Measurements from ENCODE around the gene UNC45A. TPM values are rescaled to one million over a fixed set of nuclear protein-coding genes. Genes with fewer than 3 reads are reported as not detected.

UNC45A gene
- total and polyA plus RNA-seq, 2 of the 13 experiments (the other 11 are each of a cell fraction or from before 2014, with no cell fraction given), result 33.8 to 39.7 TPM

DNA sequence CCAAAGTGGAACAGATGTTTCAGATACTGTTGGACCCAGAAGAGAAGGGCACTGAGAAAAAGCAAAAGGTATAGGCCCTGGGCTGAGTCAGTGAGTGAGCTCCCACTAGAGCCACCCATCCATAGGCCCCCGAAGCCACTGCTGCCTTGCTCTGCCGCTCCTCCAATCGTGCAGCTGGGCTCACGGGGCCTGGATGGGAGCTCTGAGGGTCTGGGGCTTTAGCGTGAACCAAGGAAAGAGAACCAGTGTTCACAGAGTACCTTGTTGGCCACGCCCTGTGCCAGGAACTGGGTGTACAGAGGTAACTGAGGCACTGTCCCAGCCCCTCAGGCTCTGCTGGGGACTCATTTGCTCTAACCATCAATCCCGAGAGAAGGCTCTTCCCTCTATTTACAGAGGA, 4.7 kb downstream of the UNC45A start:
- intact Hi-C loops (cut with micrococcal nuclease; ENCODE audit: unreplicated experiment) (loop anchor here (10.0 kb wide), 1 partner anchor 55 kb away; the partner anchor contains the start of gene PRC1), in situ Hi-C loops (cut with HindIII; ENCODE audit: extremely low pct_ligation_motif_present, low pct_unique_long_range_greater_than_20kb) (loop anchor here (25.0 kb wide), 1 partner anchor 323 kb away; no protein-coding TSS in a partner anchor)
- Histone ChIP-seq H3K36me3 (replicated peaks in 1 of 2; ENCODE audit: control insufficient read depth in 1 of 2, insufficient read depth in 2 of 2, low read length in 2 of 2) (peaks cover 19 to 43% of the 10 kb centered on the region in 2 experiments; a peak in 4 of 5 replicates), H4K20me1 (ENCODE audit: insufficient read depth, low read length) (no peaks in the 10 kb centered on the region), H3K4me3 (replicated peaks in 1 of 3; ENCODE audit: insufficient read depth in 1 of 3, low read depth in 2 of 3, low read length in 3 of 3) (no peak overlapping the region), H3K79me2 (ENCODE audit: insufficient read depth, low read length) (peaks cover 4% of the 10 kb centered on the region), H3K9me3 (ENCODE audit: low read length) (no peaks in the 10 kb centered on the region), H3K27ac (ENCODE audit: extremely low read length, insufficient read depth, low read length) (no peak overlapping the region), H3K4me1 (ENCODE audit: insufficient read depth, low read length) (peaks cover 14% of the 10 kb centered on the region), H2AFZ (ENCODE audit: low read length) (no peak overlapping the region), H3K27me3 (ENCODE audit: control insufficient read depth in 1 of 2, insufficient read depth in 2 of 2, low read length in 2 of 2) (no peaks in the 10 kb centered on the region), H3K4me2 (ENCODE audit: low read depth, low read length) (no peak overlapping the region), H3K9ac (ENCODE audit: insufficient read depth, low read depth, low read length) (no peak overlapping the region)
- WGBS (ENCODE audit: low lambda C conversion rate), result 88% methylated on average over 6 of the region's 7 CpGs
- TF ChIP-seq NR3C1 (CRISPR knock-in tag; IDR thresholded peaks at IDR 0.05), result no peak
- no peak for TF ChIP-seq ELF4 (CRISPR knock-in tag; IDR thresholded peaks at IDR 0.05; ENCODE audit: borderline replicate concordance)
- no peak for TF ChIP-seq SNRNP70 (IDR thresholded peaks at IDR 0.05; ENCODE audit: low read depth, low read length)
- TF ChIP-seq ZNF33B (CRISPR knock-in tag; IDR thresholded peaks at IDR 0.05), result no peak
- TF ChIP-seq, protein P1, sequence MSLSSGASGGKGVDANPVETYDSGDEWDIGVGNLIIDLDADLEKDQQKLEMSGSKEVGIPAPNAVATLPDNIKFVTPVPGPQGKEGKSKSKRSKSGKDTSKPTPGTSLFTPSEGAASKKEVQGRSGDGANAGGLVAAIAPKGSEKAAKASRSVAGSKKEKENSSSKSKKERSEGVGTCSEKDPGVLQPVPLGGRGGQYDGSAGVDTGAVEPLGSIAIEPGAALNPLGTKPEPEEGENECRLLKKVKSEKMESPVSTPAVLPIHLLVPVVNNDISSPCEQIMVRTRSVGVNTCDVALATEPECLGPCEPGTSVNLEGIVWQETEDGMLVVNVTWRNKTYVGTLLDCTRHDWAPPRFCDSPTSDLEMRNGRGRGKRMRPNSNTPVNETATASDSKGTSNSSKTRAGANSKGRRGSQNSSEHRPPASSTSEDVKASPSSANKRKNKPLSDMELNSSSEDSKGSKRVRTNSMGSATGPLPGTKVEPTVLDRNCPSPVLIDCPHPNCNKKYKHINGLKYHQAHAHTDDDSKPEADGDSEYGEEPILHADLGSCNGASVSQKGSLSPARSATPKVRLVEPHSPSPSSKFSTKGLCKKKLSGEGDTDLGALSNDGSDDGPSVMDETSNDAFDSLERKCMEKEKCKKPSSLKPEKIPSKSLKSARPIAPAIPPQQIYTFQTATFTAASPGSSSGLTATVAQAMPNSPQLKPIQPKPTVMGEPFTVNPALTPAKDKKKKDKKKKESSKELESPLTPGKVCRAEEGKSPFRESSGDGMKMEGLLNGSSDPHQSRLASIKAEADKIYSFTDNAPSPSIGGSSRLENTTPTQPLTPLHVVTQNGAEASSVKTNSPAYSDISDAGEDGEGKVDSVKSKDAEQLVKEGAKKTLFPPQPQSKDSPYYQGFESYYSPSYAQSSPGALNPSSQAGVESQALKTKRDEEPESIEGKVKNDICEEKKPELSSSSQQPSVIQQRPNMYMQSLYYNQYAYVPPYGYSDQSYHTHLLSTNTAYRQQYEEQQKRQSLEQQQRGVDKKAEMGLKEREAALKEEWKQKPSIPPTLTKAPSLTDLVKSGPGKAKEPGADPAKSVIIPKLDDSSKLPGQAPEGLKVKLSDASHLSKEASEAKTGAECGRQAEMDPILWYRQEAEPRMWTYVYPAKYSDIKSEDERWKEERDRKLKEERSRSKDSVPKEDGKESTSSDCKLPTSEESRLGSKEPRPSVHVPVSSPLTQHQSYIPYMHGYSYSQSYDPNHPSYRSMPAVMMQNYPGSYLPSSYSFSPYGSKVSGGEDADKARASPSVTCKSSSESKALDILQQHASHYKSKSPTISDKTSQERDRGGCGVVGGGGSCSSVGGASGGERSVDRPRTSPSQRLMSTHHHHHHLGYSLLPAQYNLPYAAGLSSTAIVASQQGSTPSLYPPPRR (CRISPR knock-in tag; IDR thresholded peaks at IDR 0.05; ENCODE audit: borderline replicate concordance), result no peak
- TF ChIP-seq EP300 (IDR thresholded peaks at IDR 0.05; ENCODE audit: low read depth in 2 of 2, low read length in 2 of 2), result no peak
- TF ChIP-seq EP300 (CRISPR knock-in tag; IDR thresholded peaks at IDR 0.05; ENCODE audit: borderline replicate concordance), result no peak
- TF ChIP-seq, protein P2, sequence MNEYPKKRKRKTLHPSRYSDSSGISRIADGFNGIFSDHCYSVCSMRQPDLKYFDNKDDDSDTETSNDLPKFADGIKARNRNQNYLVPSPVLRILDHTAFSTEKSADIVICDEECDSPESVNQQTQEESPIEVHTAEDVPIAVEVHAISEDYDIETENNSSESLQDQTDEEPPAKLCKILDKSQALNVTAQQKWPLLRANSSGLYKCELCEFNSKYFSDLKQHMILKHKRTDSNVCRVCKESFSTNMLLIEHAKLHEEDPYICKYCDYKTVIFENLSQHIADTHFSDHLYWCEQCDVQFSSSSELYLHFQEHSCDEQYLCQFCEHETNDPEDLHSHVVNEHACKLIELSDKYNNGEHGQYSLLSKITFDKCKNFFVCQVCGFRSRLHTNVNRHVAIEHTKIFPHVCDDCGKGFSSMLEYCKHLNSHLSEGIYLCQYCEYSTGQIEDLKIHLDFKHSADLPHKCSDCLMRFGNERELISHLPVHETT (CRISPR knock-in tag; conservative IDR thresholded peaks at IDR 0.05), result no peak
- DNase-seq (ENCODE audit: low spot score), result no peak
- ATAC-seq, result no peak
- no peak for FAIRE-seq
- POLR2A ChIA-PET, result no interaction called here
- BruUV-seq (replicated peaks), result no TSS peak
- CTCF ChIA-PET (ENCODE audit: low intra/inter-chr PET ratio, low total read pairs), result no interaction called here

Measured in HepG2 (cell line).